ENCODE data around the gene TMC1.

DNA sequence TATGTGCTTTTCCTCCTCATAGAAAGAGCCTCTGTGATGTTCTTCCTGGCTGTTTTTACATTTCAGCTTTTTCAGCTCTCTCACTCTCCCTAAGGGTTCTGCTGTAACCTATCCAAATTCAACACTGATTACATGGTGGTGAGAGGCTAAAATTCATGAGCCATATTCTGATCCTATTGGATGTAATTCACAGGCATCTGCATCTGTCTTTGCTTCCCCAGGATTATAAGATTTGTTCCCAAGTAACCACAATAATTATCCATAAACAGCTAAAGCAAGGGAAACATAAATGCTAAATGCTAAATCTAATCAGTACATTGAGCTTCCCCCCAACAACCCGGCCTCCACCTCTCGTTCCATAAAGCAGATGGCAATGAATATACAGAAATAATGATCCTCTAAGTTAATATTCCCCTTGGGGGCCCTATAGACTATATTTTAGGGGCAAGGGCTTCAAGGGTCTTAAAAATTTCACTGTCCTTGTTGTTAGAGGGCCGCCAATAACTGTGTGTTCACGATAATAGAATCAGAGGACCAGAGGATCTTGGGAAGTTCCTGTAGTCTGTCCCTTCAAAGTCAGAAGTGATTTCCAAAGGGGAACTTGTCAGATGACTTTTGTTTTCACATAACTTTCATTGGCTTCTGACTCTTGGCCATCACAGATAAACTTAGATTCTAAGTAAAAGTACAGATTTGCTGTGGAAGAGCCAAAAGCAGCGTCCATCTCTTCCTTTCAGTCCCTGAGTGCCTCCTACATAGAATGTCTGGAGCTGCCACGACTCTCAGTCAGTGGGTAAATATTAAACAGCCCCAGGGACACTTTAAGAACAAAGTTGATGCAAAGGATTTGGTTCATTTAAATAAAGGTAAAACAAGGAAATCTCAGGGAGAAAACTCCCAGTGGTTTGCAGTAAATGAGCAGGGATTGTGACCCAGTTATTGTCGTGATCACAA, 305.9 kb downstream of the TMC1 start:
- no peak for TF ChIP-seq SUZ12 (IDR thresholded peaks at IDR 0.05; ENCODE audit: extremely low read depth, insufficient read depth, insufficient read length)
- no peak for TF ChIP-seq YY1 (IDR thresholded peaks at IDR 0.05; ENCODE audit: insufficient read depth, insufficient read length)
- no peak for TF ChIP-seq ZNF274 (IDR thresholded peaks at IDR 0.05; ENCODE audit: low read depth, low read length)
